Astrocyte (in vitro differentiated cells and primary cell): ENCODE data around the gene LRCH1. TPM values are rescaled to one million over a fixed set of nuclear protein-coding genes. Genes with fewer than 3 reads are reported as not detected.

Source experiments
- DNase-seq: peaks from one replicate; pipeline ENCODE4 v3.0.0-alpha.2; 2010; ENCODE audit warnings: low read depth
- FAIRE-seq: peaks from 2 replicates; lab custom pipeline; 2011; peaks lifted over from hg19 to GRCh38; lab: Jason Lieb, UNC
- H2AFZ ChIP-seq: 2 replicates; pipeline ENCODE4 v1.6.0; 2012; ENCODE audit warnings: low read depth, low read length, inconsistent platforms
- H3K27ac ChIP-seq: 2 replicates; pipeline ENCODE4 v1.5.1; 2011; ENCODE audit warnings: low read depth, low read length, inconsistent platforms
- H3K27me3 ChIP-seq: 2 replicates; pipeline ENCODE4 v1.6.0; 2011; ENCODE audit warnings: low read length, inconsistent platforms; ENCODE audit not compliant: insufficient read depth
- H3K36me3 ChIP-seq: 2 replicates; pipeline ENCODE4 v1.5.1; 2011; ENCODE audit warnings: low read length, inconsistent platforms; ENCODE audit not compliant: insufficient read depth
- H3K4me1 ChIP-seq: 2 replicates; pipeline ENCODE4 v1.5.1; 2011; ENCODE audit warnings: low read length, inconsistent platforms; ENCODE audit not compliant: insufficient read depth
- H3K4me2 ChIP-seq: 2 replicates; pipeline ENCODE4 v1.6.0; 2012; ENCODE audit warnings: low read length, inconsistent platforms
- H3K4me3 ChIP-seq: 2 replicates; pipeline ENCODE4 v1.5.1; 2011; ENCODE audit warnings: low read depth, mild to moderate bottlenecking, low read length, inconsistent platforms; ENCODE audit not compliant: insufficient read depth
- H3K79me2 ChIP-seq: 2 replicates; pipeline ENCODE4 v1.6.0; 2012; ENCODE audit warnings: mild to moderate bottlenecking, low read length, inconsistent platforms; ENCODE audit not compliant: insufficient read depth
- H3K9ac ChIP-seq: 2 replicates; pipeline ENCODE4 v1.6.0; 2012; ENCODE audit warnings: mild to moderate bottlenecking, low read length, inconsistent platforms
- H3K9me3 ChIP-seq: 2 replicates; pipeline ENCODE4 v1.5.1; 2012; ENCODE audit warnings: low read depth, mild to moderate bottlenecking, low read length, inconsistent platforms; ENCODE audit not compliant: insufficient read depth
- H4K20me1 ChIP-seq: 2 replicates; pipeline ENCODE4 v1.6.0; 2012; ENCODE audit warnings: low read length, inconsistent platforms; ENCODE audit not compliant: insufficient read depth
- H3K27ac Mint-ChIP-seq: one replicate; pipeline ENCODE4 v1.8.0; 2021; ENCODE audit warnings: mild to moderate bottlenecking, mixed read lengths; ENCODE audit not compliant: unreplicated experiment
- H3K27me3 Mint-ChIP-seq: one replicate; pipeline ENCODE4 v1.8.0; 2021; ENCODE audit warnings: low read depth, mixed read lengths; ENCODE audit not compliant: unreplicated experiment
- H3K36me3 Mint-ChIP-seq: one replicate; pipeline ENCODE4 v1.8.0; 2021; ENCODE audit warnings: low read depth, mixed read lengths; ENCODE audit not compliant: unreplicated experiment
- H3K4me1 Mint-ChIP-seq: one replicate; pipeline ENCODE4 v1.8.0; 2021; ENCODE audit warnings: low read depth, mixed read lengths; ENCODE audit not compliant: unreplicated experiment
- H3K4me3 Mint-ChIP-seq: one replicate; pipeline ENCODE4 v1.8.0; 2021; ENCODE audit warnings: mild to moderate bottlenecking, moderate library complexity, mixed read lengths; ENCODE audit not compliant: unreplicated experiment
- H3K9me3 Mint-ChIP-seq: one replicate; pipeline ENCODE4 v1.8.0; 2021; ENCODE audit warnings: mild to moderate bottlenecking, mixed read lengths; ENCODE audit not compliant: unreplicated experiment
- EZH2 ChIP-seq: IDR thresholded peaks from 2 replicates; pipeline ENCODE4 v1.6.1; 2012; ENCODE audit warnings: mild to moderate bottlenecking, low read length, inconsistent platforms; ENCODE audit not compliant: insufficient read depth
- total RNA-seq: library from RNA; stranded (reverse); gene quantifications from 2 replicates; pipeline ENCODE4 v1.2.1, GENCODE V29; 2021
- TF ChIP-seq, protein P1 (sequence below): IDR thresholded peaks from 2 replicates; pipeline ENCODE4 v1.5.1; 2011; ENCODE audit warnings: low read depth, mild to moderate bottlenecking, inconsistent platforms, low read length, moderate library complexity; ENCODE audit not compliant: insufficient read depth

The LRCH1 gene
- total RNA-seq, 1 donor from 2014 or later = 17.7 TPM

DNA sequence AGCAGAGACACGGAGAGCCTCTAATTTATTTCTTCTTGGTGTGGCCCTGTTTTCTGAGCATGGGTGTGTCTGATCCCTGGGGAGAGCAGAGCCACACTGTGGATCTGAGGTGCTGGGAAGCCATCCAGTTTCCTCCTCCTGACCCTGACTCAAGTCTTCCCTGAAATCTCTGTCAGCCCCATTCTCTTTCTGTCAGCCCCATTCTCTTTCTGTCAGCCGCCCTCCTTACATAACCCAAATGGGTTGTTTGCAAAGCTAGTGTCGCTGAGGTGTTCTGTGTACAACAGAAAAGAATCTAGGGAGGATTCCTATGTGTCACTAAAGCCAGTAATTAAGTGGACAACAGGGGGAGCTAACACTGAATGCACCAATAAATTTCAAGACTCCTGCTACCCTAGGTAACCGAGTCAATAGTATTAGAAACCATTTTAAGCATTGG is 50.2 kb downstream of the LRCH1 start:
- H2AFZ ChIP-seq = no peak overlapping the region
- no peak for TF ChIP-seq EZH2
- TF ChIP-seq, protein P1, sequence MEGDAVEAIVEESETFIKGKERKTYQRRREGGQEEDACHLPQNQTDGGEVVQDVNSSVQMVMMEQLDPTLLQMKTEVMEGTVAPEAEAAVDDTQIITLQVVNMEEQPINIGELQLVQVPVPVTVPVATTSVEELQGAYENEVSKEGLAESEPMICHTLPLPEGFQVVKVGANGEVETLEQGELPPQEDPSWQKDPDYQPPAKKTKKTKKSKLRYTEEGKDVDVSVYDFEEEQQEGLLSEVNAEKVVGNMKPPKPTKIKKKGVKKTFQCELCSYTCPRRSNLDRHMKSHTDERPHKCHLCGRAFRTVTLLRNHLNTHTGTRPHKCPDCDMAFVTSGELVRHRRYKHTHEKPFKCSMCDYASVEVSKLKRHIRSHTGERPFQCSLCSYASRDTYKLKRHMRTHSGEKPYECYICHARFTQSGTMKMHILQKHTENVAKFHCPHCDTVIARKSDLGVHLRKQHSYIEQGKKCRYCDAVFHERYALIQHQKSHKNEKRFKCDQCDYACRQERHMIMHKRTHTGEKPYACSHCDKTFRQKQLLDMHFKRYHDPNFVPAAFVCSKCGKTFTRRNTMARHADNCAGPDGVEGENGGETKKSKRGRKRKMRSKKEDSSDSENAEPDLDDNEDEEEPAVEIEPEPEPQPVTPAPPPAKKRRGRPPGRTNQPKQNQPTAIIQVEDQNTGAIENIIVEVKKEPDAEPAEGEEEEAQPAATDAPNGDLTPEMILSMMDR = peak; percentile 12
- peaks cover 4% of the 10 kb centered on the region for H3K36me3 Mint-ChIP-seq
- no peaks in the 10 kb centered on the region for H3K27me3 ChIP-seq
- no peaks in the 10 kb centered on the region for H3K9me3 Mint-ChIP-seq
- H3K27me3 Mint-ChIP-seq = no peaks in the 10 kb centered on the region
- peaks cover 27% of the 10 kb centered on the region for H3K4me1 Mint-ChIP-seq
- H3K4me3 ChIP-seq = no peak overlapping the region
- H4K20me1 ChIP-seq = peaks cover 86% of the 10 kb centered on the region
- no peak overlapping the region for H3K27ac Mint-ChIP-seq
- DNase-seq = no peak
- no peak overlapping the region for H3K27ac ChIP-seq
- FAIRE-seq = no peak
- H3K36me3 ChIP-seq = no peaks in the 10 kb centered on the region
- no peak overlapping the region for H3K4me3 Mint-ChIP-seq
- H3K4me2 ChIP-seq = no peak overlapping the region
- peaks cover 71% of the 10 kb centered on the region for H3K79me2 ChIP-seq
- H3K9ac ChIP-seq = no peak overlapping the region
- H3K9me3 ChIP-seq = no peaks in the 10 kb centered on the region
- peaks cover 19% of the 10 kb centered on the region for H3K4me1 ChIP-seq

DNA sequence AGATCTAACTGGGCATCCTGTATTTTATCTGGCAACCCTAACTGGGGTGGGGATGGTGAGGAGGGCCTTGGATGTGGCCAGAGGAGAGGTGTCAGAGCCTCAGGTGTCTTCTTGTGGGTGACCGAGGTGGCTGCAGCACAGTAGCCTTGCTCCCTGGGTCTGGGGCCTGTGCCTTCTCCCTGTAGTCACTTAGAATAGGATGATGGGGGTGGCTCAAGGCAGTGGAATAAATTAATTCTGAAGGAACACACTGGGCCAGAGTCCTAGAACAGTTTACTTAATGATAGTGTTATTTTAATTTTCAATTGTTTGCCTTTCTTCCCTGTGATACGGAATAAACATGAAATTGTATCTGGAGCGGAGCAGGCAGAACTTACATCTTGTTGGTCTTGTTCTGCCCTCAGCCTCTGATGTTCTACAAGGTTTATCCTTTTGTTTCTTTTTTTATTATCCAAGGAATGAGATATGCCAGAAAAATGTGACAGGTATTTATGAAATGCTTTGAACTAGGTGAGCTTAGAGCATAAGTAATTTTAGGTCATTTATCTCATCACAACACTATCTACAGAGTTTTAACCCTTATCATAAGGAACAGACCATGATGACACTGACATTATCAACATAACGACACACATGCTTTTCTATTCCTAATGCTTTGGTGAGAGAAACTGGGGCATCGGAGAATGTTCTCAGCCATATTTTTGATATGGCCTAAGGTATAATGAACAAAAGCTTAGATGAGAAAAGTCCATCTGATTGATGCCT is 51.4 kb downstream of the LRCH1 start:
- H3K27ac ChIP-seq = no peak overlapping the region
- no peak for DNase-seq
- peaks cover 89% of the 10 kb centered on the region for H4K20me1 ChIP-seq
- H3K4me2 ChIP-seq = no peak overlapping the region
- H3K27me3 ChIP-seq = no peaks in the 10 kb centered on the region
- FAIRE-seq = no peak
- H2AFZ ChIP-seq = no peak overlapping the region
- peaks cover 76% of the 10 kb centered on the region for H3K79me2 ChIP-seq
- Mint-ChIP-seq H3K9me3 (no peaks in the 10 kb centered on the region), H3K4me1 (peaks cover 36% of the 10 kb centered on the region), H3K27me3 (no peaks in the 10 kb centered on the region), H3K27ac (peak overlapping the region; percentile 58), H3K4me3 (no peak overlapping the region), H3K36me3 (peaks cover 4% of the 10 kb centered on the region)
- H3K4me3 ChIP-seq = no peak overlapping the region
- H3K9ac ChIP-seq = no peak overlapping the region
- H3K9me3 ChIP-seq = no peaks in the 10 kb centered on the region
- TF ChIP-seq, protein P1 = no peak
- TF ChIP-seq EZH2 = no peak
- no peaks in the 10 kb centered on the region for H3K36me3 ChIP-seq
- peaks cover 19% of the 10 kb centered on the region for H3K4me1 ChIP-seq
